ENCODE results near the gene GPC5.

GPC5 gene

DNA sequence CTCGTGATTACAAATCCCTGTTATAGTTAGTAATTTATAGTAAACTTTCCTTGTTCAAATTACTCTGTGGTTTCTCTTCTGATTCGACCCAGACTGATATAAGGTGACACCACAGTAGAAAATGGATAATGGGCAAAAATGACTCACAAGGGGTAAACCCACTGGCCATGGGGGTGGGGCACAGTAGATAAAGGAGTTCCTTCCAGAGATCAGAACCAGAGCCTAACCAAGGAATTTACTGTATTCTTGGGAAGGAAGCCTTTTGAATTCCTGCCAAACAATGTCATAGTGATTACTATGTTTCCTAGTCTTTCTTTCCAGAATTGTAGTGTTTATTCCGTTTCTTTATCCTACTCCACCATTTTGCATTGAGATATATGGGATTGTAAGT lies 29.0 kb upstream of the GPC5 start:
- no peaks in the 10 kb centered on the region for H3K79me2 ChIP-seq (ENCODE audit: control insufficient read depth, insufficient read depth, low read length, unreplicated experiment)
- H3K27me3 ChIP-seq (ENCODE audit: insufficient read depth, low read length), result peaks cover 9% of the 10 kb centered on the region; the same call in 1 of the 2 replicates
- no peak overlapping the region for H2AFZ ChIP-seq (ENCODE audit: low read length, unreplicated experiment)
- no peaks in the 10 kb centered on the region for H3K36me3 ChIP-seq (ENCODE audit: insufficient read depth, low read length)
- no peaks in the 10 kb centered on the region for H3K4me1 ChIP-seq (ENCODE audit: control insufficient read depth, insufficient read depth, low read length, unreplicated experiment)
- H3K4me3 ChIP-seq (ENCODE audit: low read depth, low read length), result no peak overlapping the region
- no peak overlapping the region for H3K27ac ChIP-seq (ENCODE audit: low read depth, low read length)

DNA sequence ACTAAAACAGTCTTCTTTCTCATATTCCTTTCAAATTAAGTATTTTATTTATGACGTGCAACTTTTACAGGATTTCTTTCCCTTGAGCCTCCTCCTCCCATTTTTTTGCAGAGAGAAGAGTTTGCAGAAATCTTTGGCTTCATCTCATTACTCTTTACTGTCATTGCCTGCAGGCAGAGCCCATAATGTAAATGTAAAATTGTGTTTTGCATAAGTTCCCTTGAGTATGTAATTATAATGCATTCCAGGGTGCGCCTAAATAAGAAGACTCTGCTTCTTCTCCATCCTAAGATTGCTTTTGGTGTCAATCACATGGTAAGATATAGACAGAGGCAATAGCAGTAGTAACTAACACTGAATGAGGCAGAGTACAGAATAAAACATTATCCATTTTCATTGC lies 27.9 kb upstream of the GPC5 start:
- no peaks in the 10 kb centered on the region for H3K36me3 ChIP-seq (ENCODE audit: insufficient read depth, low read length)
- no peak overlapping the region for H2AFZ ChIP-seq (ENCODE audit: low read length, unreplicated experiment)
- H3K79me2 ChIP-seq (ENCODE audit: control insufficient read depth, insufficient read depth, low read length, unreplicated experiment), result no peaks in the 10 kb centered on the region
- no peak overlapping the region for H3K27ac ChIP-seq (ENCODE audit: low read depth, low read length)
- H3K4me3 ChIP-seq (ENCODE audit: low read depth, low read length), result no peak overlapping the region
- no peaks in the 10 kb centered on the region for H3K4me1 ChIP-seq (ENCODE audit: control insufficient read depth, insufficient read depth, low read length, unreplicated experiment)
- H3K27me3 ChIP-seq (ENCODE audit: insufficient read depth, low read length), result peaks cover 9% of the 10 kb centered on the region; the same call in 1 of the 2 replicates

DNA sequence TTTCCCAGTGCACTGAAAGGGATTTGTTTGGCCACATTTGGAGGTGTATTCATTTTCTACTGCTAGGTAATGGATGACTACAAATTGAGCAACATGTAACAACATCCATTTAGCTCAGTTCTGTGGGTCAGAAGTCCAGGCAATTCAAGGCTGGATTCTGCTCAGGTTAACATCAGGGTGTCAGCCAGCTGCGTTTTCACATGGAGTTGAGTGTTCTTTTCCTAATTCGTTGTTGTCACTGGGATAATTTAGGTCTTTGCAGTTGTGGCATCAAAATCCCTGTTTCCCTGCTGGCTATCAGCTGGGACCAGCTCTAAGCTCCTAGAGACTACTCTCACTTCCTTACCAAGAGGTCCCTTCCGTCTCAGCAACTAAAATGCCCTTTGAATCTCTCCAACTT lies 25.5 kb upstream of the GPC5 start:
- Histone ChIP-seq H3K4me3 (ENCODE audit: low read depth, low read length) (no peak overlapping the region), H3K27me3 (ENCODE audit: insufficient read depth, low read length) (peaks cover 9% of the 10 kb centered on the region; the same call in 1 of the 2 replicates), H3K36me3 (ENCODE audit: insufficient read depth, low read length) (no peaks in the 10 kb centered on the region), H3K4me1 (ENCODE audit: control insufficient read depth, insufficient read depth, low read length, unreplicated experiment) (no peaks in the 10 kb centered on the region), H2AFZ (ENCODE audit: low read length, unreplicated experiment) (no peak overlapping the region), H3K79me2 (ENCODE audit: control insufficient read depth, insufficient read depth, low read length, unreplicated experiment) (no peaks in the 10 kb centered on the region), H3K27ac (ENCODE audit: low read depth, low read length) (no peak overlapping the region)

DNA sequence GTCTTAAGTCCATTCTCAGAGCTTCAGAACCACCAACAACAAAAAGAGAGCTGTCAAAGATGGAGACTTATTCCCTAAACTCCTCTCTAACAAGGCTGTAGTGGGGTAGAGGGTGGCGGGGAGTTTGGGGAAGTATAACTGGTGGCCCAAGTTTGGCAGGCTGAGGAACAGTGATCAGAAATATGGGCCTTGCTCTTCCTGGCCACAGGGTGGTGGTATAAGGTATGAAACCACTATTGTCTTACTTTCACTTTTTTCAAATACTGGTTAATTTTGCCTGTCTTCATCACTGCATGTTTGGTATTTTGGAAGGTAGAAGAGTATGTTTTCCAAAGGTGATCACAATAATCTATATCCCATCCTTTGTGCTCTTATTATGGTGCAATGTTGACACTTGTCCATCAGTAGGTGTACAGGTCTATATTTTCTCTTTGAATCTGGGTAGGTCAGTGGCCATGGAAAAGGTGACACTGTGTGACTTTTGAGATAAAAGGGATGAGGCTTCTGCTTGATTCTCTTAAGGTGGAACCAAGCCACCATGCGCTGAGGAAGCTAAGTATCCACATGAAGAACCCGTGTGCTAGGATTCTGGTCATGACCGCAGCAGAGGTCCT lies 23.2 kb upstream of the GPC5 start:
- H3K4me3 ChIP-seq (ENCODE audit: low read depth, low read length), result no peak overlapping the region

DNA sequence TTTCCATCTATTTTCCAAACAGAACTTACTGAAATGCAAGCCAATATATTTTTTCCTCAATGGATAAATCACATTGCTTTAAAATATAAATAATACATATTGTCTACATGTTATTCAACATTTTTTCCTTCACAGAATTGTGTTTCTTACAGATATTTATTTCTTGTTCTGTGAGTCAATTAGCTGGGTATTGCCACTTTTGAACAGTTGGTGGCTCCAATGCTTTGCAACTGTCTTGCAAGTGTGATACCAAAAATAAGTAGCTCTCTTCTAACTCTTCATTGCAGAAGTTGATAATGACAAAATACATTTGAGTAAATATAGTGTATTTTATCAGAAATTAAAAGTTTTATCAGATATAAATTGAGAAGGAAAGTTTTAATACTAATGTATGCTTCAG lies 17.1 kb upstream of the GPC5 start:
- H3K4me1 ChIP-seq (ENCODE audit: control insufficient read depth, insufficient read depth, low read length, unreplicated experiment), result no peaks in the 10 kb centered on the region
- H3K79me2 ChIP-seq (ENCODE audit: control insufficient read depth, insufficient read depth, low read length, unreplicated experiment), result no peaks in the 10 kb centered on the region
- H3K27me3 ChIP-seq (ENCODE audit: insufficient read depth, low read length), result peaks cover 23% of the 10 kb centered on the region
- no peak overlapping the region for H3K4me3 ChIP-seq (ENCODE audit: low read depth, low read length)
- H3K36me3 ChIP-seq (ENCODE audit: insufficient read depth, low read length), result no peaks in the 10 kb centered on the region
- no peak overlapping the region for H3K27ac ChIP-seq (ENCODE audit: low read depth, low read length)
- H2AFZ ChIP-seq (ENCODE audit: low read length, unreplicated experiment), result no peak overlapping the region

More for the DNA sequence above, 23.2 kb upstream of the GPC5 start:
- Histone ChIP-seq H3K79me2 (ENCODE audit: control insufficient read depth, insufficient read depth, low read length, unreplicated experiment) (no peaks in the 10 kb centered on the region), H2AFZ (ENCODE audit: low read length, unreplicated experiment) (no peak overlapping the region), H3K4me1 (ENCODE audit: control insufficient read depth, insufficient read depth, low read length, unreplicated experiment) (no peaks in the 10 kb centered on the region), H3K27ac (ENCODE audit: low read depth, low read length) (no peak overlapping the region), H3K27me3 (ENCODE audit: insufficient read depth, low read length) (peaks cover 9% of the 10 kb centered on the region; the same call in 1 of the 2 replicates), H3K36me3 (ENCODE audit: insufficient read depth, low read length) (no peaks in the 10 kb centered on the region)

DNA sequence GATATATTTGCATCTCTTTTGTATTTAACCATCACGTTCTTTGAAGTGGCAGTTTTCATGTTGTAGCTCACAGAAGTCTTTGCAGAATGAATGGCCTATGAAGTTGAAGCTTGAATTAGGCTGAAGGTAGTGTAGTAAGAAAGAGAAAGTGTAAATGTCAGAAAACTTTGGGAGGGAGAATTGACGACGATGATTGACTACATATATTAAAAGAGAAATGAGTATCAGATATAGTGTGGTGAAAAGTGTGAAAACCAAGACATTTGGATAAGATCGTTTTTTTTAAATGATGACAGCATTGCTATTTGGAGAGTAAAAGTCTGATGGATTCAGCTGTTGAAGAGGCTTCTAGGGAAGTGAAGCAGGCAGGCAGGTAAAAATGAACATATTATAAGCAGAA lies 14.6 kb upstream of the GPC5 start:
- Histone ChIP-seq H3K27ac (ENCODE audit: low read depth, low read length) (no peak overlapping the region), H3K4me3 (ENCODE audit: low read depth, low read length) (no peak overlapping the region), H3K79me2 (ENCODE audit: control insufficient read depth, insufficient read depth, low read length, unreplicated experiment) (no peaks in the 10 kb centered on the region), H3K27me3 (ENCODE audit: insufficient read depth, low read length) (peaks cover 41% of the 10 kb centered on the region), H2AFZ (ENCODE audit: low read length, unreplicated experiment) (no peak overlapping the region), H3K36me3 (ENCODE audit: insufficient read depth, low read length) (no peaks in the 10 kb centered on the region), H3K4me1 (ENCODE audit: control insufficient read depth, insufficient read depth, low read length, unreplicated experiment) (no peaks in the 10 kb centered on the region)

DNA sequence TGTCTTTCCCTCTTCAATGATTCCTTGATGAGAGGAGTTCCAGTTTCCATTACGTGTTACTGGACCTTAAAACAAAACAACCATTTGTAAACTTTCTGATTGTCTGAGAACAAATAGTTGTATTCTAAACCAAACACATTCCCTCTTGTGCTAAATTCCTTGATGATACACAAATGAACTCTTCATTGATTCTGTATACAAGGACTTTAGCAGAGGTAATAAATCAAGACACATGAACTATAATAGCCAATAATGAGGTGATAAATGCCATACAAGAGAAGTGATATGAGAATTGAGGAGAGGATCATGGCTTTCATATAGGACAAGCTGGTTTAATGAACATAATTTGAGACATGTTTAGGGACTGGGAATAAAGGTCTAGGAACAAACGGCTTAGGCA lies 13.5 kb upstream of the GPC5 start:
- H3K27me3 ChIP-seq (ENCODE audit: insufficient read depth, low read length), result peaks cover 48% of the 10 kb centered on the region

DNA sequence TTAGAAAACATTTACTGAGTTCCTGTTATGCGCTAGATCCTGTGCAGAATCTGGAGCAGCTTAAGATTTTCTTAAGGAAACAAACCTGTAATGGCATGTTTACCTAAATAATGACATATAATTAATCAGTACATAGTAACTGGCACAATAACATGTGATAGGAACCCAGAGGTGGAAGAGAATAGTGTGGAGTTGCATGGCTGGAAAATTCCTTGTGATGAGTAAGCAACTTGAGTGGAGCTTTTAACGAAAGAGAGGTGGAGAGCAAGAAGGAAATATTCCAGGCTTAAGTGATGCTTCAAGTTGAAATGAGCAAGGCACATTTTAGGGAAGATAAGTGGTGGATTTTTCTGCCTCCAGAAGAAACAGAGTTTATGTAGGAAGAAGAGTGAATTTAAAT lies 9.2 kb upstream of the GPC5 start:
- no peak overlapping the region for H3K27ac ChIP-seq (ENCODE audit: low read depth, low read length)
- no peaks in the 10 kb centered on the region for H3K36me3 ChIP-seq (ENCODE audit: insufficient read depth, low read length)
- H3K4me3 ChIP-seq (ENCODE audit: low read depth, low read length), result no peak overlapping the region
- H3K79me2 ChIP-seq (ENCODE audit: control insufficient read depth, insufficient read depth, low read length, unreplicated experiment), result no peaks in the 10 kb centered on the region
- H3K4me1 ChIP-seq (ENCODE audit: control insufficient read depth, insufficient read depth, low read length, unreplicated experiment), result no peaks in the 10 kb centered on the region
- peaks cover 67% of the 10 kb centered on the region for H3K27me3 ChIP-seq (ENCODE audit: insufficient read depth, low read length)
- H2AFZ ChIP-seq (ENCODE audit: low read length, unreplicated experiment), result no peak overlapping the region

More for the DNA sequence above, 13.5 kb upstream of the GPC5 start:
- no peaks in the 10 kb centered on the region for H3K36me3 ChIP-seq (ENCODE audit: insufficient read depth, low read length)
- no peaks in the 10 kb centered on the region for H3K4me1 ChIP-seq (ENCODE audit: control insufficient read depth, insufficient read depth, low read length, unreplicated experiment)
- H3K79me2 ChIP-seq (ENCODE audit: control insufficient read depth, insufficient read depth, low read length, unreplicated experiment), result no peaks in the 10 kb centered on the region
- H2AFZ ChIP-seq (ENCODE audit: low read length, unreplicated experiment), result no peak overlapping the region
- no peak overlapping the region for H3K4me3 ChIP-seq (ENCODE audit: low read depth, low read length)
- no peak overlapping the region for H3K27ac ChIP-seq (ENCODE audit: low read depth, low read length)

DNA sequence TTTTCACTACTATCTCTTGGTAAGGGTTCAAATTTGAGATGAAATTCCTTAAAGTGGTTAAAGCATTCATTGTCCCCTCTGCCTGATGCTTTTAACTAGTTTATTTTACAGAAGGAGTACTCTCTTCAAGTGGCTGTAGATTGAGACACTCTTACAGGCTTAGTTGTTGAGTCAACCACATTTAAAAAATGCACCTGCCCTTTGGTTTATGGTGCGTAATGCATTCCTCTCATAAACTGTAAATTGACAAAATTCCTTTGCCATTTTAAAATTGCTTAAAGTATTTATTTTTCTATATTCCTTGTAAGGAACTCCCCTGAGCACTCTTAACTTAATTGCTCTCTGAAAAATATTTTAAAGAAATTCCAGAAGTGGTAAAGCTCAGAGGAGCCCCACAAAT lies 826 bp upstream of the GPC5 start:
- H2AFZ ChIP-seq (ENCODE audit: low read length, unreplicated experiment), result no peak overlapping the region
- H3K27ac ChIP-seq (ENCODE audit: low read depth, low read length), result no peak overlapping the region
- no peaks in the 10 kb centered on the region for H3K4me1 ChIP-seq (ENCODE audit: control insufficient read depth, insufficient read depth, low read length, unreplicated experiment)
- H3K79me2 ChIP-seq (ENCODE audit: control insufficient read depth, insufficient read depth, low read length, unreplicated experiment), result no peaks in the 10 kb centered on the region
- H3K36me3 ChIP-seq (ENCODE audit: insufficient read depth, low read length), result no peaks in the 10 kb centered on the region
- H3K27me3 ChIP-seq (ENCODE audit: insufficient read depth, low read length), result peaks cover 90% of the 10 kb centered on the region
- H3K4me3 ChIP-seq (ENCODE audit: low read depth, low read length), result no peak overlapping the region

DNA sequence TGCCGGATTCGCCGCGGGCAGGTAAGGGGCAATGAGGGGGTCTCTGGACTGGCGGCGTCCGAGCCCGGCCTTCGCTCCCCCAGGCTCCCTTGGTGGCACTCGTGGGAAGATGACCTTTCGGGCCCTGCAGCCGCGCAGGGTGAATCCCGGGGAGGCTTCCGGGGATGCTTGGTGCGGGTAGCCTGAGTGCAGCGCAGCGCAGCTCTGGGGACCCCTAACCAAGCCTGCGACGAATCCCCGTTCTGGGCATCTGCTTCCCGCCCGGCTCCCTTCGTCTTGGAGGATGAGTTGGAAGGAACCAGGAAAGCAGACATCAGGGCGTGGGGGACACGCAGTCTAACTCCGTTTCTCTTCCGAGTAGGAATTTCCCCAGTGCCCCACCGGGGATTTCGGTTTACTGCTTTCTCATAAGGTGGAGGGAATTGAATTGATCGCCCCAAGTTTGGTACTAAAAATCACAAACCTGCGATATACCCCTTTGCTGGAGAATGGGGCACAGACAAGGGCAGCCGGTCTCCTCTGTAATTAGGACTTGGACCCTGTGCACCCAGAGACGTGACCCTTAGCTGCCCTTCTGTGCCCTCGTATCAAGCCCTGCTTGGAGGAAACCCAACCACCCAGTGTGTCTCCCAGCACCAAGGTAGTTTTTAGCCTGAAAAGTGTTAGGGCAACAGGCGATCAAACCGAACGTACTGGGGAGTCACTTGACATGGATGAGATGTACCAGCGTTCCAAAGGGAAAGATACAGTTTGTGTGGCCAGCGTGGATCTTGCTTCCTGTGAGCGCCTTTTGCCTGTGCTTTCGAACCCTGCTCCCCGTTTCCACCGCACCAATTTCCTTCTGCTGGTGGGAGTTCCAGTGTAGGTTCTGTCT lies 1.0 kb downstream of the GPC5 start:
- H3K27ac ChIP-seq (ENCODE audit: low read depth, low read length), result no peak overlapping the region
- H3K4me3 ChIP-seq (ENCODE audit: low read depth, low read length), result peak overlapping the region; percentile 65
- H3K27me3 ChIP-seq (ENCODE audit: insufficient read depth, low read length), result peaks cover 84% of the 10 kb centered on the region
- no peaks in the 10 kb centered on the region for H3K36me3 ChIP-seq (ENCODE audit: insufficient read depth, low read length)
- no peaks in the 10 kb centered on the region for H3K4me1 ChIP-seq (ENCODE audit: control insufficient read depth, insufficient read depth, low read length, unreplicated experiment)
- no peaks in the 10 kb centered on the region for H3K79me2 ChIP-seq (ENCODE audit: control insufficient read depth, insufficient read depth, low read length, unreplicated experiment)
- H2AFZ ChIP-seq (ENCODE audit: low read length, unreplicated experiment), result no peak overlapping the region

DNA sequence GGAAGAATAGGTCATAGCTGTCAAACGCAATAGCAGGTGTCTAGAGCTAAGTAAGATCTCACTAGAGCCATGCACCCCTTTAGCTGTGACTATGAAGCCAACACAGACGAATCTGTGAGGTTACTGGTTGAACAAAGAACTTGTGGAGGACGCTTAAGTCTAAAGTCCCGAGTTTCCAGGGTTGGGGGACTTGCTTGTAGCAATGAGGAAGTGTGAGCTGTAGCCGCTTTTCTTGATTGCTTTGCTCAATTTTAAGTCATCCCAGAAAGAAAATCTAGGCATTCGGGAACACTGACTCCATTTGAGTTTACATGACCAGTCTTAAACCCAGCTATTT lies 1.6 kb downstream of the GPC5 start:
- no peak overlapping the region for H2AFZ ChIP-seq (ENCODE audit: low read length, unreplicated experiment)
- H3K4me3 ChIP-seq (ENCODE audit: low read depth, low read length), result no peak overlapping the region
- H3K36me3 ChIP-seq (ENCODE audit: insufficient read depth, low read length), result no peaks in the 10 kb centered on the region
- no peaks in the 10 kb centered on the region for H3K79me2 ChIP-seq (ENCODE audit: control insufficient read depth, insufficient read depth, low read length, unreplicated experiment)
- H3K27ac ChIP-seq (ENCODE audit: low read depth, low read length), result no peak overlapping the region
- peaks cover 78% of the 10 kb centered on the region for H3K27me3 ChIP-seq (ENCODE audit: insufficient read depth, low read length)
- H3K4me1 ChIP-seq (ENCODE audit: control insufficient read depth, insufficient read depth, low read length, unreplicated experiment), result no peaks in the 10 kb centered on the region

All from ACC112 (cell line).